MM.1S (cell line): Measurements from ENCODE around the gene SLC10A3.

ENCODE experiments used
- DNase-seq: peaks from one replicate; pipeline ENCODE4 v3.0.0-alpha.2; 2015
- H2AFZ ChIP-seq: fragments of 300-600 bp; sonication (generic); 2 replicates; pipeline ENCODE4 v1.6.0; 2016; ENCODE audit warnings: antibody characterized with exemption, low read length
- H3F3A ChIP-seq: fragments of 300-600 bp; sonication (generic); 2 replicates; pipeline ENCODE4 v1.6.1; 2016; ENCODE audit warnings: mild to moderate bottlenecking, antibody characterized with exemption, low read length, moderate library complexity, mixed read lengths; ENCODE audit not compliant: insufficient read depth
- H3K27ac ChIP-seq: fragments of 300-600 bp; sonication (generic); 2 replicates; pipeline ENCODE4 v1.5.1; 2016; ENCODE audit warnings: mild to moderate bottlenecking, low read length
- H3K27me3 ChIP-seq: fragments of 300-600 bp; sonication (generic); replicated peaks from 2 replicates; pipeline ENCODE4 v1.6.0; 2016; ENCODE audit warnings: low read length; ENCODE audit not compliant: insufficient read depth
- H3K36me3 ChIP-seq: fragments of 300-600 bp; sonication (generic); replicated peaks from 2 replicates; pipeline ENCODE4 v1.6.1; 2016; ENCODE audit warnings: mild to moderate bottlenecking, low read length, mixed read lengths; ENCODE audit not compliant: insufficient read depth
- H3K4me1 ChIP-seq: fragments of 300-600 bp; sonication (generic); 2 replicates; pipeline ENCODE4 v1.6.1; 2016; ENCODE audit warnings: low read length, mixed read lengths
- H3K4me2 ChIP-seq: fragments of 300-600 bp; sonication (generic); 2 replicates; pipeline ENCODE4 v1.6.0; 2016; ENCODE audit warnings: low read depth, low read length
- H3K4me3 ChIP-seq: fragments of 300-600 bp; sonication (generic); 2 replicates; pipeline ENCODE4 v1.5.1; 2016; ENCODE audit warnings: low read length, mixed read lengths
- H3K79me2 ChIP-seq: fragments of 300-600 bp; sonication (generic); 2 replicates; pipeline ENCODE4 v1.6.1; 2016; ENCODE audit warnings: mixed run types, low read length, mixed read lengths
- H3K9ac ChIP-seq: fragments of 300-600 bp; sonication (generic); 2 replicates; pipeline ENCODE4 v1.6.1; 2016; ENCODE audit warnings: low read length, mixed read lengths
- H3K9me2 ChIP-seq: fragments of 300-600 bp; sonication (generic); replicated peaks from 2 replicates; pipeline ENCODE4 v1.6.1; 2016; ENCODE audit warnings: mild to moderate bottlenecking, low read length, mixed read lengths; ENCODE audit not compliant: insufficient read depth
- H3K9me3 ChIP-seq: fragments of 300-600 bp; sonication (generic); replicated peaks from 2 replicates; pipeline ENCODE4 v1.6.1; 2016; ENCODE audit warnings: mild to moderate bottlenecking, low read length, mixed read lengths; ENCODE audit not compliant: insufficient read depth
- H4K20me1 ChIP-seq: fragments of 300-600 bp; sonication (generic); 2 replicates; pipeline ENCODE4 v1.6.1; 2016; ENCODE audit warnings: mild to moderate bottlenecking, low read length, moderate library complexity, mixed read lengths; ENCODE audit not compliant: insufficient read depth
- CTCF ChIP-seq: fragments of 300-600 bp; sonication (generic); IDR thresholded peaks from 2 replicates; pipeline ENCODE4 v1.5.1; 2016; ENCODE audit warnings: antibody characterized with exemption, low read length, mixed read lengths
- EZH2 ChIP-seq: fragments of 300-600 bp; sonication (generic); optimal IDR thresholded peaks from 2 replicates; pipeline ENCODE3; 2017; ENCODE audit warnings: low read depth, mild to moderate bottlenecking, antibody characterized with exemption, low read length, mixed read lengths
- EZH2phosphoT487 ChIP-seq: fragments of 300-600 bp; sonication (generic); IDR thresholded peaks from 2 replicates; pipeline ENCODE4 v1.6.1; 2018; ENCODE audit warnings: antibody characterized with exemption, low read length

SLC10A3 gene

GRCh38 chrX:154464806-154465365 lies 25.5 kb downstream of the SLC10A3 start:
- Histone ChIP-seq H3K4me3 (no peak overlapping the region), H3K4me2 (no peak overlapping the region), H2AFZ (no peak overlapping the region), H3F3A (no peaks in the 10 kb centered on the region), H3K36me3 (no peaks in the 10 kb centered on the region), H3K9me2 (no peaks in the 10 kb centered on the region), H3K9ac (no peak overlapping the region), H3K4me1 (no peaks in the 10 kb centered on the region), H3K27ac (no peak overlapping the region), H3K9me3 (no peaks in the 10 kb centered on the region), H3K79me2 (peaks cover 3% of the 10 kb centered on the region; the same call in 1 of the 2 replicates), H3K27me3 (no peaks in the 10 kb centered on the region), H4K20me1 (no peaks in the 10 kb centered on the region)
- TF ChIP-seq EZH2 (no peak), CTCF (no peak), EZH2phosphoT487 (no peak)
- no peak for DNase-seq

- Histone ChIP-seq H3K9me2 (no peaks in the 10 kb centered on the region), H3K36me3 (no peaks in the 10 kb centered on the region), H3K27me3 (no peaks in the 10 kb centered on the region), H3K79me2 (peaks cover 4% of the 10 kb centered on the region; the same call in 1 of the 2 replicates), H3K4me2 (no peak overlapping the region), H2AFZ (no peak overlapping the region), H3K9ac (no peak overlapping the region), H3K4me1 (no peaks in the 10 kb centered on the region), H3K27ac (no peak overlapping the region), H3K4me3 (no peak overlapping the region), H3F3A (no peaks in the 10 kb centered on the region), H3K9me3 (no peaks in the 10 kb centered on the region), H4K20me1 (no peaks in the 10 kb centered on the region)
- no peak for DNase-seq
- TF ChIP-seq CTCF = no peak
- no peak for TF ChIP-seq EZH2
- no peak for TF ChIP-seq EZH2phosphoT487
Observed at GRCh38 chrX:154463611-154464220, 26.7 kb downstream of the SLC10A3 start.

- Histone ChIP-seq H3K36me3 (no peaks in the 10 kb centered on the region), H3F3A (no peaks in the 10 kb centered on the region), H3K27ac (no peak overlapping the region), H3K4me1 (no peaks in the 10 kb centered on the region), H3K79me2 (peaks cover 5% of the 10 kb centered on the region; the same call in 1 of the 2 replicates), H4K20me1 (no peaks in the 10 kb centered on the region), H2AFZ (no peak overlapping the region), H3K9ac (no peak overlapping the region), H3K9me3 (no peaks in the 10 kb centered on the region), H3K4me2 (no peak overlapping the region), H3K4me3 (no peak overlapping the region), H3K9me2 (no peaks in the 10 kb centered on the region), H3K27me3 (no peaks in the 10 kb centered on the region)
- TF ChIP-seq EZH2 (no peak), EZH2phosphoT487 (no peak), CTCF (no peak)
- no peak for DNase-seq
Observed at GRCh38 chrX:154462396-154462795, 28.0 kb downstream of the SLC10A3 start.
